ENCODE results near the gene DLK1.

DNA sequence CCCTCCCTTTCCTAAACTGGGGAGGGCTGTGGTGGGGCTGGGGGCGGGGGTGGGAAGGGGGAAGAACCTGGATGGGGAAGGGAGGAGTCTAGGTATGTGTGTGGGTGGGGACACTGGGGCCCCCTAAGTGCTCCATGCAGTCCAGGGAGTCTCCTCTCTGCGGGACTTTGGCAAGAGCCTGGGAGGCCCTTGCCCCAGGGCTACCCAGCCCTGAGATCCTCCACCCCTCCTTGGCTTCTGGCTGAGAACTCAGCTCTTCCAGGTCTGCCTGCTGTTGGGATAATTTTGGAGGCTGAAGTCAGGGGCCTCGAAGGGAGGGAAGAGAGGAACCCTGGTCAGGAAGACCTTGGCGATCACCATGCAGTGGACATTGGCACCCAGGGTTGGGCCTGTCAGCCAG, 2.2 kb upstream of the DLK1 start:
- TF ChIP-seq EZH2phosphoT487 (IDR thresholded peaks at IDR 0.05; ENCODE audit: insufficient read depth, low read depth) (no peak), EZH2 (IDR thresholded peaks at IDR 0.05; ENCODE audit: insufficient read depth, poor library complexity, severe bottlenecking) (no peak)

Data from GM23248 (cell line).